Activated CD4-positive, alpha-beta memory T cell treated with anti-CD3 and anti-CD28 coated beads for 36 hours (primary cell): Measurements from ENCODE around the gene PARP8. TPM values are rescaled to one million over a fixed set of nuclear protein-coding genes. Genes with fewer than 3 reads are reported as not detected.
"Not testable (repeated sequence)": the region's sequence is repeated elsewhere in the genome, so short reads cannot be mapped to it uniquely, and the experiment has no call there.

ENCODE experiments used
- CTCF ChIA-PET: fragments of 350-600 bp; sonication (Branson Sonifier 250); formaldehyde crosslinking; loops from one replicate; lab custom pipeline; 2021; ENCODE audit warnings: antibody characterized with exemption, inconsistent platforms; lab: Charles Lee
- POLR2A ChIA-PET: fragments of 350-600 bp; sonication (Branson Sonifier 250); formaldehyde crosslinking; loops from one replicate; lab custom pipeline; 2021; ENCODE audit warnings: antibody characterized with exemption; lab: Charles Lee
- DNase-seq: peaks from one replicate; pipeline ENCODE4 v3.0.0-alpha.2; 2020
- H3K27ac Mint-ChIP-seq: one replicate; pipeline ENCODE4 v1.8.0; 2021; ENCODE audit warnings: mixed read lengths
- H3K27me3 Mint-ChIP-seq: one replicate; pipeline ENCODE4 v1.8.0; 2021; ENCODE audit warnings: mixed read lengths
- H3K36me3 Mint-ChIP-seq: one replicate; pipeline ENCODE4 v1.8.0; 2021; ENCODE audit warnings: mixed read lengths
- H3K4me1 Mint-ChIP-seq: one replicate; pipeline ENCODE4 v1.8.0; 2021; ENCODE audit warnings: low read depth, mixed read lengths
- H3K4me3 Mint-ChIP-seq: one replicate; pipeline ENCODE4 v1.8.0; 2021; ENCODE audit warnings: mild to moderate bottlenecking, mixed read lengths
- H3K9me3 Mint-ChIP-seq: one replicate; pipeline ENCODE4 v1.8.0; 2021; ENCODE audit warnings: mixed read lengths
- intact Hi-C: fragments of 100-400 bp; cut with micrococcal nuclease; formaldehyde crosslinking; loops from one replicate; pipeline ENCODE4 v1.15.1; 2023
- total RNA-seq, 2 experiments: library from RNA; stranded (reverse); gene quantifications; one replicate each; pipeline ENCODE4 v1.2.3, GENCODE V29; 2021

The PARP8 gene
- total RNA-seq, 2 experiments from 2014 or later: 34.0 to 36.9 TPM

DNA sequence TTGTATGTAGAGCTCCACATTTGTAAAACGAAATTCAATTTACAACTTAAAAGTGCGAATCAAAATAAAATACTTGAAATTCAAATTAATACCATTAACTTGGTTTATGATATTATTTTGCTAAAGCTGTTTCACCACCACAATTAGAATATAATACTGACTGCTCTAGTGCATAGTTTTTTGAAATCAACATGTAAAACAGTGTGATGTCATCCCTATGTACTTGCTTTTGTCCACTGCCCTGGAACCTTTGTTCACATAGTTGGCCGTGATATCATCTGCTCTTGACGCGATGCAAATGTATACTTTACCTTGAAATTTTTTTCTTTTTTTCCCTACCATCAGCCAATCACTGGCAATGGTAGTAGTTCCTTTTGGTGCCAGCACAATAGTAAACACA lies 125.4 kb downstream of the PARP8 start:
- no peak for DNase-seq
- Mint-ChIP-seq H3K27me3 (no peaks in the 10 kb centered on the region), H3K27ac (no peak overlapping the region), H3K36me3 (peaks cover 43% of the 10 kb centered on the region), H3K4me3 (no peak overlapping the region), H3K4me1 (peaks cover 4% of the 10 kb centered on the region), H3K9me3 (no peaks in the 10 kb centered on the region)
- POLR2A ChIA-PET: no interaction called here
- intact Hi-C loops: no loop called here
- CTCF ChIA-PET: no interaction called here

GRCh38 chr5:50792843-50793242 lies 126.4 kb downstream of the PARP8 start:
- CTCF ChIA-PET: no interaction called here
- H3K4me1 Mint-ChIP-seq: no peaks in the 10 kb centered on the region
- peaks cover 42% of the 10 kb centered on the region for H3K36me3 Mint-ChIP-seq

DNA sequence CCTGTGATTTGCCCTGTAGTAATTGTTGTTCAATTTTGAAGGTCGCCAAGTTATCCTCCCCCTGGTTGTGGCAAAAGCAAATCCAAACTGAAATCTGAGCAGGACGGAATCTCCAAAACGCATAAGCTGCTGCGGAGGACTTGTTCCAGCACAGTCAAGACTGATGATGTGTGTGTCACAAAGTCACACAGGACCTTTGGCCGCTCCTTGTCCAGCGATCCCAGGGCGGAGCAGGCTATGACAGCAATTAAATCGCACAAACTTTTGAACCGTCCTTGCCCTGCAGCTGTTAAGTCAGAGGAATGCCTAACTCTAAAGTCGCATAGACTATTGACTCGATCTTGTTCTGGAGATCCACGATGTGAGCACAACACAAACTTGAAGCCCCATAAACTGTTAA lies 128.4 kb downstream of the PARP8 start:
- Mint-ChIP-seq H3K27me3 (no peaks in the 10 kb centered on the region), H3K36me3 (peaks cover 52% of the 10 kb centered on the region), H3K4me3 (no peak overlapping the region), H3K4me1 (peaks cover 7% of the 10 kb centered on the region), H3K27ac (no peak overlapping the region), H3K9me3 (no peaks in the 10 kb centered on the region)
- POLR2A ChIA-PET: no interaction called here
- CTCF ChIA-PET: no interaction called here
- intact Hi-C loops: no loop called here
- DNase-seq: no peak

More at GRCh38 chr5:50792843-50793242, 126.4 kb downstream of the PARP8 start:
- no peak for DNase-seq
- Mint-ChIP-seq H3K9me3 (no peaks in the 10 kb centered on the region), H3K27ac (no peak overlapping the region), H3K4me3 (no peak overlapping the region), H3K27me3 (no peaks in the 10 kb centered on the region)
- POLR2A ChIA-PET: no interaction called here
- intact Hi-C loops: no loop called here

- intact Hi-C loops: no loop called here
Observed at GRCh38 chr5:50798002-50798401, 131.6 kb downstream of the PARP8 start.

DNA sequence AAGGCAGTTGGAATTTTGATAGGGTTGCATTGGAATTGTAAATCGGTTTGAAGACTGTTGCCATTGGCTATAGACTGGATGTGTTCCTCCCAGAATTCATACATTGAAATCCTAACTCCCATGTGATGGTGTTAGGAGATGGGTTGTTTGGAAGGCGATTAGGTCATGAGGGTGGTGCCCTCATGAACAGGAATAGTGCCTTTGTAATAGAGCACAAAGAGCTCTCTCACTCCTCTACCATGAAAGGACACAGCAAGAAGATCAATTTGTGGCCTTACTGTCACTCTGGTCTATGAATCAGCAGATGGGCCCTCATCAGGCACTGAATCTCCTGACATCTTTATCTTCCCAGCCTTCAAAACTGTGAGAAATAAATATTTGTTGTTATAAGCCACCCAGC lies 133.2 kb downstream of the PARP8 start:
- H3K4me1 Mint-ChIP-seq: peaks cover 16% of the 10 kb centered on the region
- H3K9me3 Mint-ChIP-seq: peaks cover 20% of the 10 kb centered on the region
- CTCF ChIA-PET: no interaction called here
- H3K36me3 Mint-ChIP-seq: peaks cover 68% of the 10 kb centered on the region
- no peak overlapping the region for H3K27ac Mint-ChIP-seq
- no peak overlapping the region for H3K4me3 Mint-ChIP-seq
- POLR2A ChIA-PET: no interaction called here
- DNase-seq: no peak
- H3K27me3 Mint-ChIP-seq: no peaks in the 10 kb centered on the region
- intact Hi-C loops: no loop called here

More at GRCh38 chr5:50798002-50798401, 131.6 kb downstream of the PARP8 start:
- no peaks in the 10 kb centered on the region for H3K27me3 Mint-ChIP-seq
- H3K4me1 Mint-ChIP-seq: peaks cover 12% of the 10 kb centered on the region
- H3K9me3 Mint-ChIP-seq: peaks cover 12% of the 10 kb centered on the region
- no peak overlapping the region for H3K4me3 Mint-ChIP-seq
- H3K36me3 Mint-ChIP-seq: peaks cover 57% of the 10 kb centered on the region
- no peak for DNase-seq
- ChIA-PET POLR2A (no interaction called here), CTCF (no interaction called here)
- no peak overlapping the region for H3K27ac Mint-ChIP-seq

DNA sequence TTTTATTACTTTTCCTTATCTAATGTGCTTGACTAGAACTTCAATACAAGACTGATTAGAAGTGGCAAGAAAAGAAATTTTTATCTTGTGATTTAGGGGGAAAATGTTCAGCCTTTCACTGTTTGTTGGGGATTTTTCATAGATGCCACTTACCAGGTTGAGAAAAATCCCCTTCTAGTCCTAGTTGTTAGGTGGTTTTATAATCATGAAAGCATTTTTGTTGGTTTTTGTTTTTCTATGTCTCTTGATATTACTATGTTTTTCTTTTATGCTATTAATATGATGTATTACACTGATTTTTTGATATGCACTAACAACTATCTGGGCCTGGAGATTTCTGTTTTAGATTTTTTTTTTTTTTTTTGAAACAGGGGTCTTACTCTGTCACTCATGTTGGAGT lies 134.0 kb downstream of the PARP8 start:
- Mint-ChIP-seq H3K4me1 (peaks cover 20% of the 10 kb centered on the region), H3K36me3 (peaks cover 62% of the 10 kb centered on the region)
- POLR2A ChIA-PET: no interaction called here

GRCh38 chr5:50807661-50808060 lies 141.2 kb downstream of the PARP8 start:
- Mint-ChIP-seq H3K27ac (no peak overlapping the region), H3K36me3 (peaks cover 55% of the 10 kb centered on the region), H3K4me1 (peaks cover 23% of the 10 kb centered on the region), H3K27me3 (no peaks in the 10 kb centered on the region), H3K4me3 (no peak overlapping the region), H3K9me3 (peaks cover 26% of the 10 kb centered on the region)
- no peak for DNase-seq
- ChIA-PET CTCF (no interaction called here), POLR2A (no interaction called here)
- intact Hi-C loops: no loop called here

More for the DNA sequence above, 134.0 kb downstream of the PARP8 start:
- Mint-ChIP-seq H3K4me3 (no peak overlapping the region), H3K27me3 (no peaks in the 10 kb centered on the region), H3K9me3 (peaks cover 20% of the 10 kb centered on the region), H3K27ac (no peak overlapping the region)
- no peak for DNase-seq
- CTCF ChIA-PET: no interaction called here
- intact Hi-C loops: no loop called here

- Mint-ChIP-seq H3K27ac (no peak overlapping the region), H3K9me3 (peaks cover 19% of the 10 kb centered on the region), H3K27me3 (no peaks in the 10 kb centered on the region), H3K4me1 (peaks cover 23% of the 10 kb centered on the region), H3K36me3 (peaks cover 48% of the 10 kb centered on the region), H3K4me3 (no peak overlapping the region)
- no peak for DNase-seq
- intact Hi-C loops: no loop called here
- ChIA-PET POLR2A (no interaction called here), CTCF (no interaction called here)
Observed at GRCh38 chr5:50808406-50808805, 142.0 kb downstream of the PARP8 start.

DNA sequence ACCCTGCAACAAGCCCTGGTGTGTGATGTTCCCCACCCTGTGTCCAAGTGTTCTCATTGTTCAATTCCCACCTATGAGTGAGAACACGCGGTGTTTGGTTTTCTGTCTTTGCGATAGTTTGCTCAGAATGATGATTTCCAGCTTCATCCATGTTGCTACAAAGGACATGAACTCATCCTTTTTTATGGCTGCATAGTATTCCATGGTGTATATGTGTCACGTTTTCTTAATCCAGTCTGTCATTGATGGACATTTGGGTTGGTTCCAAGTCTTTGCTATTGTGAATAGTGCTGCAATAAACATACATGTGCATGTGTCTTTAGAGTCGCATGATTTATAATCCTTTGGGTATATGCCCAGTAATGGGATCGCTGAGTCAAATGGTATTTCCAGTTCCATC lies 145.3 kb downstream of the PARP8 start:
- H3K27ac Mint-ChIP-seq, H3K27me3 Mint-ChIP-seq, POLR2A ChIA-PET, CTCF ChIA-PET, intact Hi-C loops, H3K4me1 Mint-ChIP-seq, DNase-seq, H3K4me3 Mint-ChIP-seq: not testable (repeated sequence)
- Mint-ChIP-seq H3K36me3 (peaks cover 36% of the 10 kb centered on the region), H3K9me3 (peaks cover 15% of the 10 kb centered on the region)

GRCh38 chr5:50813691-50814090 lies 147.3 kb downstream of the PARP8 start:
- CTCF ChIA-PET: no interaction called here
- H3K4me3 Mint-ChIP-seq: no peak overlapping the region
- POLR2A ChIA-PET: no interaction called here

DNA sequence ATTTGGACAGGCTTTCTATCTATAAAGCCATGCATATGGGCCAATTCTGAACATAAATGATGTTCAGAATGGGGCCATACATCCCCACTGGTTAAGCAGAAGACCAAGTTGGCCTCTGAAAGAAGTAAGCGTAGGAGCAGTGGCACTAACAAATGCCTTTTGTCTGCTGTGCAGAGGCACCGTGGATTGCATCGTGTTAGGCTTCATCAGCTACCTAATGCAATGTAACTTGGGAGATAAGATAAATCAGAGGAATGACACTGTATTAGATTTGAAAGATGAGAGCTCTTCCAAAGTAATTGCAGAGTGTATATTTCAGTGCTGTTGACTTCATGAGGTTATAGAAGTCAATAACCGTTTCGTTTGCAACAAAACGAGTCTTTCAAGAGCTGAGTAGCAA lies 148.1 kb downstream of the PARP8 start:
- ChIA-PET POLR2A (no interaction called here), CTCF (no interaction called here)
- intact Hi-C loops: no loop called here
- Mint-ChIP-seq H3K27me3 (no peaks in the 10 kb centered on the region), H3K9me3 (peaks cover 15% of the 10 kb centered on the region), H3K27ac (no peak overlapping the region), H3K36me3 (peaks cover 27% of the 10 kb centered on the region), H3K4me3 (no peak overlapping the region), H3K4me1 (no peaks in the 10 kb centered on the region)
- DNase-seq: no peak

More at GRCh38 chr5:50813691-50814090, 147.3 kb downstream of the PARP8 start:
- Mint-ChIP-seq H3K36me3 (peaks cover 26% of the 10 kb centered on the region), H3K27me3 (no peaks in the 10 kb centered on the region), H3K4me1 (no peaks in the 10 kb centered on the region), H3K9me3 (peaks cover 15% of the 10 kb centered on the region), H3K27ac (no peak overlapping the region)
- intact Hi-C loops: no loop called here
- DNase-seq: no peak

GRCh38 chr5:50822046-50822445 lies 155.6 kb downstream of the PARP8 start:
- ChIA-PET CTCF (no interaction called here), POLR2A (no interaction called here)
- H3K9me3 Mint-ChIP-seq: no peaks in the 10 kb centered on the region
- no peaks in the 10 kb centered on the region for H3K27me3 Mint-ChIP-seq
- H3K4me1 Mint-ChIP-seq: no peaks in the 10 kb centered on the region
- no peak overlapping the region for H3K4me3 Mint-ChIP-seq
- no peak for DNase-seq
- H3K27ac Mint-ChIP-seq: no peak overlapping the region
- intact Hi-C loops: no loop called here
- peaks cover 30% of the 10 kb centered on the region for H3K36me3 Mint-ChIP-seq

DNA sequence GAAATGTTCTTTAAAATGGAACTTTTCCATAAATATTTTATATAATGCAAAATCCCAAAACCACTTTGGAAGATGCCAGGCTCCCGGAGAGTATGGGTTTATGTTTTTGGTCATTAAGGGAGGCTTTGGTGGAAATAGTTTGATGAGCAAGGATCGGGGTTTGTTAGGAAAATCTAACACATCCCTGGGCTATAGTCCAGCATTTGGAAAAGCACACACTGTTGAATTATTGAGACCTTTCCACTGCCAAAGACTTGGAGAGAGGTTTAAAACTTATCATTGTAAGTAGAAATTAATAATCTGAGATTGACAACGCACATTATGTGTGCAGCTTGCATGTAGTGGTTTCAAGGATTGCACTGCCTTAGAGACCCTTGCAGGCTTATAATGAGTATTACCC lies 156.3 kb downstream of the PARP8 start:
- H3K36me3 Mint-ChIP-seq: peaks cover 27% of the 10 kb centered on the region
- POLR2A ChIA-PET: no interaction called here
- intact Hi-C loops: no loop called here
- no peaks in the 10 kb centered on the region for H3K27me3 Mint-ChIP-seq
- DNase-seq: no peak
- H3K4me3 Mint-ChIP-seq: no peak overlapping the region
- no peaks in the 10 kb centered on the region for H3K4me1 Mint-ChIP-seq
- no peaks in the 10 kb centered on the region for H3K9me3 Mint-ChIP-seq
- CTCF ChIA-PET: no interaction called here
- no peak overlapping the region for H3K27ac Mint-ChIP-seq
